ENCODE results near the gene HMCN2.

Gene HMCN2

DNA sequence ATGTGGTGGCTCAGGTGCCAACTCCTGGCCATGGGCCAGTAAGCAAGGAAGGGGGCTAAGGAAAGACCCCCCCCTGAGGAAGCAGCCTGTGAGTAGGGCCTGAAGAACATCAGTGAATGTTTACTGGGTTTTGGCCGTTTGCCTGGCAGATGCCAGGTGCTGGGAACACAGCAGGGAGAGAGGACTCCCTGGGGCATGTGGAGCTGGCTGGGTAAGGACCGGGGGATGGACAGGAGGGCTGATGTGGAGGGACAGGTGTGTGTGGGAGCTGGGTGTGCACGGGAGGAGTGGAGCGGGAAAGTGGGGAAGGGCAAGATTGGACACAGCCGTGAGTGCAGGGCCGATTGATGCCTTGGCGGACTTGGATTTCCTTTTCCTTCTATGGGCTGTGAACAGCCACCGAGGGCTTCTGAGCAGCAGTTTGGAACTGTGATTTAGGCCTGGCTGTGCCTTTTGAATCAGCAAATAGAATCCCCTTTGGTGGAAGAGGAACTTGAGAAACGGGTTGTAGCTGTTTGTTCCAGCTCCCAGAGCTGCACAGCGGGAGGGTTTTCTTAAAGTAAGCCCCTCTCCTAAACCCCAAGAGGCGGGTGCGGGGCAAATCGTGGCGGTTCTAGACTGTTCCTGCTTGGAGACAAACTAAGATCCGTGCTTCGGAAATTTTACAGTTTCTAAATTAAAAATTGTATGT is 3.1 kb downstream of the HMCN2 start:
- Histone ChIP-seq H3K79me2 (ENCODE audit: insufficient read depth, low read depth) (no peaks in the 10 kb centered on the region), H3K36me3 (ENCODE audit: insufficient read depth) (no peaks in the 10 kb centered on the region), H3K4me3 (IDR thresholded peaks at IDR 0.05; ENCODE audit: insufficient read depth, low read depth, low read length) (no peak overlapping the region), H3K4me1 (ENCODE audit: low read depth, poor library complexity, severe bottlenecking) (no peaks in the 10 kb centered on the region), H3K27ac (no peak overlapping the region), H3K27me3 (ENCODE audit: insufficient read depth, low read depth) (peaks cover 79% of the 10 kb centered on the region), H3K9ac (no peak overlapping the region), H4K20me1 (ENCODE audit: insufficient read depth) (no peaks in the 10 kb centered on the region), H3K4me2 (no peak overlapping the region), H2AFZ (ENCODE audit: low read depth) (no peak overlapping the region)
- no peak for TF ChIP-seq CTCF (conservative IDR thresholded peaks at IDR 0.05; ENCODE audit: low read depth, low read length)

DNA sequence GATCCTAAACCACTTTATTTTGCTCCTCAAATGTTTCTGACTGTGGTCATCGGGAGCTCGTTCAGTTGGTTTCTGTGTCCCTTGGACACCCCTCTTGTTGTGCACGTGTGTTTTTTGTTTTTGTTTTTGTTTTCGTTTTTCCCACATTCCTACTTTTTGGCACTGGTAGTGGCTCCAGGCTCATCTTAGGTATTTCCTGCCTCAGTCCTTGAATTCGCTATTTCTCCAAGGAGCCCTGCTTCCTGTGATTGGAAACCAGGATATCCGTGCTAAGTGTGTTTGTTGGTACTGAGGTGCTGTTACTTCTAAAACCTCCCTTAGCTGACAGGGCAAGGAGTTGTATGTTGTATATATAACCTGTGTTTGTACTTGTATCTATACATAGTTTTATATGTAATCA is 5.9 kb downstream of the HMCN2 start:
- TF ChIP-seq CTCF (conservative IDR thresholded peaks at IDR 0.05; ENCODE audit: low read depth, low read length): no peak

DNA sequence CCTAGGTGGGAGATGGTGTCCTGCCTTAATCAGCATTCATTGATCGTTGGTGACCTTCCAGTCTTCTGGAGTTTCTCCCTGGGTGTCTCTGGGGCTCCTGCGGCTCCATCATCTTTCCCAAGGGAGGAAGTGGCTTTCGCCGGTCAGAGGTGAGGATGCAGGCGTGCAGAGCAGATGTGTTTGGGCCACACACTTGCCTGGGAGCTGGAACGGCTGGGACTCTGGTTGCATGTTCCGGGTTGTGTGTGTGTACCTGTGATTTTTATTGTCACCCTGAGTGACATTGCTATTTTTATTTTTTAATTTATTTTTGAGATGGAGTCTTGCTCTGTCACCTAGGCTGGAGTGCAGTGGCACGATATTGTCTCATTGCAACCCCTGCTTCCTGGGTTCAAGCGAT is 9.6 kb downstream of the HMCN2 start:
- H3K4me1 ChIP-seq (ENCODE audit: low read depth, poor library complexity, severe bottlenecking): no peaks in the 10 kb centered on the region
- H3K36me3 ChIP-seq (ENCODE audit: insufficient read depth): no peaks in the 10 kb centered on the region
- no peak overlapping the region for H3K27ac ChIP-seq
- no peak for TF ChIP-seq CTCF (conservative IDR thresholded peaks at IDR 0.05; ENCODE audit: low read depth, low read length)
- no peak overlapping the region for H3K9ac ChIP-seq
- no peak overlapping the region for H3K4me2 ChIP-seq
- H2AFZ ChIP-seq (ENCODE audit: low read depth): no peak overlapping the region
- H3K4me3 ChIP-seq (IDR thresholded peaks at IDR 0.05; ENCODE audit: insufficient read depth, low read depth, low read length): no peak overlapping the region
- no peaks in the 10 kb centered on the region for H4K20me1 ChIP-seq (ENCODE audit: insufficient read depth)
- H3K27me3 ChIP-seq (ENCODE audit: insufficient read depth, low read depth): peaks cover 36% of the 10 kb centered on the region
- H3K79me2 ChIP-seq (ENCODE audit: insufficient read depth, low read depth): no peaks in the 10 kb centered on the region

More for the DNA sequence above, 5.9 kb downstream of the HMCN2 start:
- Histone ChIP-seq H3K79me2 (ENCODE audit: insufficient read depth, low read depth) (no peaks in the 10 kb centered on the region), H3K36me3 (ENCODE audit: insufficient read depth) (no peaks in the 10 kb centered on the region), H3K4me3 (IDR thresholded peaks at IDR 0.05; ENCODE audit: insufficient read depth, low read depth, low read length) (no peak overlapping the region), H3K4me1 (ENCODE audit: low read depth, poor library complexity, severe bottlenecking) (no peaks in the 10 kb centered on the region), H3K4me2 (no peak overlapping the region), H3K27me3 (ENCODE audit: insufficient read depth, low read depth) (peaks cover 61% of the 10 kb centered on the region), H3K27ac (no peak overlapping the region), H3K9ac (no peak overlapping the region), H2AFZ (ENCODE audit: low read depth) (no peak overlapping the region), H4K20me1 (ENCODE audit: insufficient read depth) (no peaks in the 10 kb centered on the region)

DNA sequence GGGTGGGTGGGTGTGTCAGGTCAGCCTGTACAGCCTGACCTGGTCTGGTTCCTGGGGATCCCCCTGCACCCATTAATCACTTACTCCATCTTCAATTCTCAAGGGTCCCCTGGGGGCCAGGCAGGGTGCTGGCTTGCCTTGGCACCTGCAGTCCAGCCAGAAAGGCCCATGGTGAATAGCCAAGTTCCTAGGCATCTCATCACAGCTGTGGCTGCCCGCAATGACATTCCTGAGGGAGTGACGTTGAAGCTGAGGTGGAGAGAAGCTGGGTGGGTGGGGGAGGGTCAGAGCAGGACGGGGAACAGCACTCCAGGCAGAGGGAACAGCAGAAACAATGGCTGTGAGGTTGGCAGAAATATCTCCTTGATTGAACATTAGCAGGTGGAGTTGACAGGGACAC is 10.6 kb downstream of the HMCN2 start:
- Histone ChIP-seq H3K4me1 (ENCODE audit: low read depth, poor library complexity, severe bottlenecking) (no peaks in the 10 kb centered on the region), H3K4me2 (no peak overlapping the region), H3K27me3 (ENCODE audit: insufficient read depth, low read depth) (peaks cover 34% of the 10 kb centered on the region), H3K27ac (no peak overlapping the region), H4K20me1 (ENCODE audit: insufficient read depth) (no peaks in the 10 kb centered on the region), H2AFZ (ENCODE audit: low read depth) (no peak overlapping the region), H3K4me3 (IDR thresholded peaks at IDR 0.05; ENCODE audit: insufficient read depth, low read depth, low read length) (no peak overlapping the region), H3K36me3 (ENCODE audit: insufficient read depth) (no peaks in the 10 kb centered on the region), H3K79me2 (ENCODE audit: insufficient read depth, low read depth) (no peaks in the 10 kb centered on the region), H3K9ac (no peak overlapping the region)
- TF ChIP-seq CTCF (conservative IDR thresholded peaks at IDR 0.05; ENCODE audit: low read depth, low read length): no peak
